NK-92 (cell line): ENCODE measurements around the gene PHF13.

ENCODE experiments used
- DNase-seq: peaks from one replicate; lab custom pipeline; 2025; ENCODE audit not compliant: unreplicated experiment; lab: John Stamatoyannopoulos, UW

Gene PHF13

DNA sequence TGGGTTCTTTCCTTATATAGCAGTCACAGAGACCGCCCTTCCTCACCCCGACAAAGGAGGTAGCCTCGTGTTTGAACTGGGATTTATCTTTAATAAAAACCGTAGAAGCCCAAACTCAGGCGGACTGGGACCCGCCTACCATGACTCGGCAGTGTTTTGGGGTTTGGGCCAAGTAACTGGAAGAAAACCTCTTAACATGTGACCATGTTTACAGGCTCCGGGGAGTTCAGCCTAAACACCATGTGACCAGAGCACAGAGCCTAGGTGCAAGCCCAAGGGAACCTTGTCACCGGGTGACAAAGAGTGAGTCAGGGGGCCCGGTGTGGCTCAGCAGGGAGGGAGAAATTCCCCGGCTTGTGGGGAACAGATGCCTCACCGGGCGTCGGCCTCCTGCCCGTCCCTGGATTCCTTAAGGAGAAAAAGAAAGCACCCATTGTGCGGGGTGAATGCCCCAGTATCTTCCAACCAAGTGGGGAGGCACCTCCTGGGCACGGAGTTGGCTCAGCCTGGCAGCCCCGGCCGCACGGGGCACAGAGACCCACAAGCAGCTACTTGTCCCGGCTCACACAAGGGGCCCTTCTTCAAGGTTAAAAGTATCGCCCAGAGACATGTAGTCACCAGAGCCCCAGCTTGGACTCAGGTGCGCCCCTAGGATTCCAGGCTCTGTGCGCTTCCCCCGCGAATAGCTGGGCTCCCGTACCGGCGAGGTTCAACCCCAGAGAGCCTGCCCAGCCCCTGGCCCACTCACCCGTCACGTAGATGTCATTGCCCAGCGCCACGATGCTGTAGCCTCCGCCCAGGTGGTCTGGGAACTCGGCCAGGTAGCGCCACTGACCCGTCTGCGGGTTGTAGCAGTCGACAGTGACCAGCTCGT lies 12.2 kb upstream of the PHF13 start:
- no peak for DNase-seq

DNA sequence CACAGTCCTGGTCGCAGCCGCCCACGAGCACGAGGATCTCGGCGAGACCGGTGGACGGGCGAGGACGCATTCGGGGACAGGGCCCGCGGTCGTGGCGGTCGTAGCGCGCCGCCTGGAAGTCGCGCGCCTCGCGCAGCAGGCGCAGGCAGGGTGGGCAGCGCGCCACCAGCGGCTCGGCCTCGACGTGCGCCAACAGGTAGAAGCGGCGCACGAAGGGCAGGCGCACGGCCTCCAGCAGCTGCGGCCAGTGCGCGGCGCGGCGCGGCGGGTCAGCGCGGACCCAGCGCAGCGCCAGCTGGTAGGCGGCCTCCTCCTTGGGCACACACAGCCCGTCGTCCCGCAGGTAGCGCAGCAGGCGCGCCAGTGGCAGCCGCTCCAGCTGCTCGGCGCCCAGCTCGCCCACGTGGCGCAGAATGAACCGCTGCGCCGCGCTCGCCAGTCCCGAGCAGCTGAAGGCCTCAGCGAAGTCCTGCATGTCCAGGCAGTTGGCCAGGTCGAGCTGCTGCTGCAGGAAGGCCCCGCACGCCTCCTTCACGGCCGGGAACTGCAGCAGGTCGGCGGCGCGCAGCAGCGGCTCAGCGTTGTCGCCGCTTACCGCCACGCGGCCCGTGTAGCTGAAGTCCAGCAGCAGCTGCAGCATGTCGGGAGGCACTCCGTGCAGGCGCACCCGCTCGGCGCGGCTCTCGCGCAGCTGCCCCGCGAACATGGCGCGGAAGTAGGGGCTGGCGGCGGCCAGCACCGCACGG lies 11.4 kb upstream of the PHF13 start:
- DNase-seq = no peak

GRCh38 chr1:6602669-6603237 lies 10.8 kb upstream of the PHF13 start, which contains the start of gene KLHL21:
TSS of gene KLHL21 (minus strand) at chr1:6602869. CDS start at chr1:6602817, 52 bp downstream.
- DNase-seq = no peak

GRCh38 chr1:6603238-6603914 lies 10.2 kb upstream of the PHF13 start:
- no peak for DNase-seq

- DNase-seq = no peak
Observed at GRCh38 chr1:6603915-6604558, 9.5 kb upstream of the PHF13 start.

DNA sequence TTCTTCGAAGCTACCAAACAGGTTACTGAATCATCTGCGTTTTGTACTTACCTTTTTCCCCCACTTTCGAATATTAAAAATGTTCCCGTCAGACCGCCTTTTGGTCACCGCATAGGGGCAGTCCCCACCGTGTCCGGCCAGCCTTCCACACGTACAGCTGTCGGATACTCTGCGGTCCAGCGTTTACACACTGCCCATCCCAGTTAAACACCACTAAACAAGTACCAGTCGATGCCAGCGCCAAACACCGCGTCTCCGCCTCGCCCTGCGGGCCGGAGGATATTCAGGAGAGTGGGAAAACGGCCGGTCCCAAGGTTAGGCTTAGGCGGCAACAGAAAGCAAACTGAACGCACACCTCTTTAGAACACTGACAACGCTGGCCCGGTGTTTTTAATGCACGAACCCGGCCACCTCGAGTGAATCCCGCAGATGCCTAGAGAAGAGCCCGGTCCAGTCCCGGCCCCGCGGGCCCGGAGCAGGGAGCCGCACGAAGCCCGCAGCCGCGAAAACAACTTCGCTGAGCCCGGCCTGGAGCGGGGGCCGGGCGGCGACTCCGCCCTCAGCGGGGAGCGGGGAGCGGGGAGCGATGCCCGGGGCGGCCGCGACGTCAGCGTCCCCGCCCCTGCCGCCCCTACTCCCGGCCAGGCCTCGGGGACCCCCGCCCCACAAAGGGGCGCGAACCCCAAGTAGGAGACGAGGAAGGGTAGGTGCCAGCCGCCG lies 730 bp upstream of the PHF13 start:
- no peak for DNase-seq

GRCh38 chr1:6614019-6614928 lies 743 bp downstream of the PHF13 start:
- no peak for DNase-seq

DNA sequence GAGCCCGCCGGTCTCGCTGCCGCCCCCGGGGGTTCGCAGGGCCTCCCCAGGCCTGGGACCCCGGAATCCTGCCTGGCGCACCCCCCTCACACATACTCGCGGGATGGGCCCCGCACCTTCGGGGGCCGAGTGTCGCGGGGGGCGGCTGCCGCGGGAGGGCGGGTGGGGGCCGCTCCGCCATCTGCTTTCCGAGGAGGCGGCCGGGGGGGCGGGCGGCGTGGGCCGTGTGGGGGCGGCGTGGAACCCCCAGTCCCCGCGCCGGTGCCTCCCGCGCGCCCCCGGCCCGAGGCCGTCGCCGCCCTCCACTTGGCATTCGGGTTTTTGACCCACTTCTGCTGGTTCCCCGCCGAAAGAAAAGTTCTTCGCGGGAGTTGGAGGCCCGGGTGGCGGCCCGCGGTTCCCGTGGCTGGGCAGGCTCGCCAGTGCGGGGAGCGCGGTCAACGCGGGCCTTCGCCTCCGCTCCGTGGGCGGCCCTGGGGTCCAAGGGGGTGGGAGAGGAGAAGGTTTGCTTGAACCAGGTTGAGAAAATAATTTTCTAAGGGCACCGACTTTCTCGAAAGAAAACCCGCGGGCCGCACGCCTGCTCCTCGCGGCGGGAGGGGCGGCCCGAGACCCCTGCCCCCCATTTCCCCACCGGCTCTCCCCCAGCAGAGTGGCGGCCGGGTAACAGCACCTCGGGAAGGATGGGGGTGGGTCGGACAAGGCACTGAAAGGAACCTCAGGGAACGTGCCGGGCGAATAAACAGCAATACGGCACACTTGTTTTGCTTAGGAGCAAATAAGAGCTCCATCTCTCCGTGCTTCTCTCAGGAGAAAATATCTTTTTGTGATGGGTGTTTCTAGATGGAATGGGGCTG lies 1.6 kb downstream of the PHF13 start:
- DNase-seq = no peak

DNA sequence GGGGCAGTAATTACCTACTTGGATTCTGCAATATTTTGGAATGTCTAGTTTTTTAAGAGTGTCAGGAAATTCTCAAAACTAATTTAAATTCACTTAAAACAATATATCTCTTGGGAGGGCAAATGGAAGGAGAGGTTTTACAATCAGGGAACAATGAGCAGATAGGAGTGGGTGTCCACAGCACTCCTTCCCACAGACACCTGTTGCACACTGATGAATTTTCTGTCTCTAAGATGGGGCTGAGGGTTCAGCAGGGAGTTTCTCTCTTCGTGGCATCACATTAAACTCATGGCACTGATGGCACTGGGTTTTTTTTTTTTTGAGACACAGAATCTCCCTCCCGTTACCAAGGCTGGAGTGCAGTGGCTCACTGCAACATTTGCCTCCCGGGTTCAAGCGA lies 5.5 kb downstream of the PHF13 start:
- DNase-seq = no peak

DNA sequence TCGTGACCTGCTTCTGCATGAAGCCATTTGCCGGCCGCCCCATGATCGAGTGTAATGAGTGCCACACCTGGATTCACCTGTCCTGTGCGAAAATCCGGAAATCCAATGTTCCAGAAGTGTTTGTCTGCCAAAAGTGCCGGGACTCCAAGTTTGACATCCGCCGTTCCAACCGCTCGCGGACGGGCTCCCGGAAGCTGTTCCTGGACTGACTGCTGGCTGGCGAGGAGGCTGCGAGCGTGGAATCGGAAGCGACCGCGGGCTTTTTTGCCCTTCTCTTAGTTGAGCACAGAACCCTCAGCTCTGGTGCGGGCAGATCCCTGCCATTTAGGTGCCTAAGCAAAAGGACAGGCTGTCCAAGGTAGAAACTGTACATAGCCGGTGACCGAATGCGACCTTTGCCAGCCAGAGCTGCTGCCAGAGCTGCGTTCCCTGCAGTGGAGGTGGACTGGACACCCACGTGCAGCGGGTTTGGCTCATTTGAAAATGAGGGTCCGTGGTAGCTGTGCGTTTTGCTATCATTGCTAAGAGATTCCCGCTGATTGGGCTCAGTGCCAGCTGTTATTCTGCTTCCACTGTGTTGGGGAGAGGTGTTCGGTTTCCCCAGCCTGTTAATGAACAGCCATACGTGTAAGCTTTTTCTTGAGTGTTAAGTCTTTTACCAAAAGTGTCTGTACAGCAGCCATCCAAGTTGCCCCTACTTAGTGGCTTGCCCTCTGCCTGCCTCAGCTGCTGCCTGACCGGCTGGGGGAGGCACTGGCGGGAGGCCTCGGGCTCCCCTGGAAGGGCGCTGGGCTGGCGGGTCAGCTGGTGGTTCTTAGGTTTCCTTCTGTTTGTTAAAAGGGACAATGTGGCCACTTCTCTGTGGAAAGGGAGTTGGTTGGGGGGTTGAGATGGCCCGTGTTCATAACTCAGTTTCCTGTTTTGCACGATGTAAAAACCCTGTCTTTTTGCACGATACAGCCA lies 8.2 kb downstream of the PHF13 start:
- no peak for DNase-seq

DNA sequence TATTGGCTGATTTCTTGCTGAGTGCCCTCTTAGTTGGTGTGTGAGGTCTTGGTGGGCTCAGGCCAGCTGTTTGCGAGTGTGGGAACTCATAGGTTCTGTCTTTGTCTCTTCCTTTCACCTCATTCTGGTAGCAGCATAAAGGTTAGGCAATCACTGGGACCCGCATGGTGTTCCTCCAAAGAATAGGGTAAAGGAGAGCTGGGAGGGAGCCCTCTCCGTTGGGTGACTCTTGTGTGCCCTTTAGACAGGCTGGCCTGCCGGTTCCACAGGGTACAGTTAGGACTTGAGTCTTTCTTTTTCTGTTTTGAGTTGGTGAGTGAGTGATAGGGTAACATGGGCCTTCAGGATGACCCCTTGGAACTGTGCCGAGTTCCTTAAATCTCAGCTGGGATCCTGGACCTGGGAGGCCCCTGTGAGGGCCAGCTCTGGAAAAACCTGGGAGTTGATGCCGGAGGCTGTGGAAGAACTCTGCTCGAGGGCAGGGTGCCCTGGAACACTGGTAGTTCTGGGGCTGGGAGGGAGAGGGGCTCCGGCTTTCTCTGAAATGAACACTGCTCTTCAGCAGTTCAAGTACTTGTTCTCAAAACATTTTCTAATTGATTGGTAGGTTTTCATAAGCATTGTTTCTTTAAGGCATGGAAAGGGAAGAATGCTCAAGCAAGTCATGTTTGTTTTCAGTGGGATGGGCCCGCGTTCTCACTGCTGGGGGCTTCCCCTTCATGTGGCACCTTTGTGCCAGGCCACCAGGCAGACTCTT lies 9.0 kb downstream of the PHF13 start:
- DNase-seq = no peak

GRCh38 chr1:6623269-6623965 lies 9.9 kb downstream of the PHF13 start:
- no peak for DNase-seq

GRCh38 chr1:6624710-6625583 lies 11.4 kb downstream of the PHF13 start, which contains the start of gene THAP3:
TSS of gene THAP3 (plus strand) at chr1:6624868. CDS start at chr1:6625219, 351 bp downstream.
- peak; percentile 26 for DNase-seq

DNA sequence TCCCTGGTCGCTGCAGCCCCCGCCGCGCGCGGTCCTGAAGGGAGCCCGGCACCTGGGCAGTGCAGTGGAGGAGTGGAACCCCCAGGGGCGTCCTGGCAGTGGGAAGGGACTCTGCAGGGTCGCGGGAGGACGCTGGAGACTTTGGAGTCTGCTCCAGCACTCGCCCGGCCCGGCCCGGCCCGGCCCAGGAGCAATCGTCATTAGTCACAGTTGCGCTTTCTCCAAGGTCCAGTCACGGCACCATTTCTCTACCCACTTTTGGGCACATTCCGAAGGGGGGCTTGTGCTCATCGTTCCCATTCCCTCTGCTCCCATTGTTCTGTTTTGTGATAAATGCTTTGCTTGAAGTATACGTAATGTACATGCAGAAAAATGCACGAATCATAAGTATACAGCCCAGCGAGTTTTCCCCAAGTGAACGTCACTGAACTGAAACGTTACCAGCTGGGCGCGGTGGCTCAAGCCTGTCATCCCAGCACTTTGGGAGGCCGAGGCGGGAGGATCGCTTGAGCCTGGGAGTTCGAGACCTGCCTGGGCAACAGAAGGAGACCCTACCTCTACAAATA lies 12.1 kb downstream of the PHF13 start:
- no peak for DNase-seq
